ENCODE results near the gene USH2A.

GRCh38 chr1:215583185-215583749 is 840.0 kb downstream of the USH2A start:
- TF ChIP-seq, protein P1, sequence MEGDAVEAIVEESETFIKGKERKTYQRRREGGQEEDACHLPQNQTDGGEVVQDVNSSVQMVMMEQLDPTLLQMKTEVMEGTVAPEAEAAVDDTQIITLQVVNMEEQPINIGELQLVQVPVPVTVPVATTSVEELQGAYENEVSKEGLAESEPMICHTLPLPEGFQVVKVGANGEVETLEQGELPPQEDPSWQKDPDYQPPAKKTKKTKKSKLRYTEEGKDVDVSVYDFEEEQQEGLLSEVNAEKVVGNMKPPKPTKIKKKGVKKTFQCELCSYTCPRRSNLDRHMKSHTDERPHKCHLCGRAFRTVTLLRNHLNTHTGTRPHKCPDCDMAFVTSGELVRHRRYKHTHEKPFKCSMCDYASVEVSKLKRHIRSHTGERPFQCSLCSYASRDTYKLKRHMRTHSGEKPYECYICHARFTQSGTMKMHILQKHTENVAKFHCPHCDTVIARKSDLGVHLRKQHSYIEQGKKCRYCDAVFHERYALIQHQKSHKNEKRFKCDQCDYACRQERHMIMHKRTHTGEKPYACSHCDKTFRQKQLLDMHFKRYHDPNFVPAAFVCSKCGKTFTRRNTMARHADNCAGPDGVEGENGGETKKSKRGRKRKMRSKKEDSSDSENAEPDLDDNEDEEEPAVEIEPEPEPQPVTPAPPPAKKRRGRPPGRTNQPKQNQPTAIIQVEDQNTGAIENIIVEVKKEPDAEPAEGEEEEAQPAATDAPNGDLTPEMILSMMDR (IDR thresholded peaks at IDR 0.05), result no peak
- no peak for TF ChIP-seq POLR2A (IDR thresholded peaks at IDR 0.05)
